B cell (primary cell): ENCODE data around the gene RALB. TPM values are rescaled to one million over a fixed set of nuclear protein-coding genes. Genes with fewer than 3 reads are reported as not detected.
A peak's percentile ranks its signal among the peaks of the same experiment; 100 is the strongest.

Experiments
- ATAC-seq: fragments of 200-7000 bp; cut with Tn5 transposase; one replicate; pipeline ENCODE4 v1.10.0; 2021; ENCODE audit warnings: low read depth, mild to moderate bottlenecking, moderate number of reproducible peaks, moderate library complexity
- CTCF ChIA-PET: fragments of 350-600 bp; sonication (Branson Sonifier 250); formaldehyde crosslinking; loops from one replicate; lab custom pipeline; 2021; ENCODE audit warnings: antibody characterized with exemption, inconsistent platforms; lab: Charles Lee
- POLR2A ChIA-PET: fragments of 350-600 bp; sonication (Branson Sonifier 250); formaldehyde crosslinking; loops from one replicate; lab custom pipeline; 2021; ENCODE audit warnings: antibody characterized with exemption; lab: Charles Lee
- DNase-seq: peaks from one replicate; pipeline ENCODE4 v3.0.0; 2013
- H2AFZ ChIP-seq: 2 replicates; pipeline ENCODE4 v1.6.1; 2012; ENCODE audit warnings: mild to moderate bottlenecking, low read depth, low read length; ENCODE audit not compliant: insufficient read depth, poor library complexity, severe bottlenecking
- H3K27ac ChIP-seq, 2 donors: 1 replicate in 1 of 2; 2 replicates in 1 of 2; pipeline ENCODE4 v1.5.1; 2012 to 2013; ENCODE audit warnings: low read length in 2 of 2, mild to moderate bottlenecking in 2 of 2, moderate library complexity in 1 of 2
- H3K27me3 ChIP-seq, 4 experiments: fragments of 200-600 bp in 1 of 4; sonication (generic) in 1 of 4; replicated peaks in 1 of 4; 1 replicate in 2 of 4; 2 replicates in 2 of 4; pipeline versions ENCODE4 v1.6.1 to v1.7.0; 2013 to 2016; ENCODE audit warnings: low read length in 3 of 4, mild to moderate bottlenecking in 2 of 4, mixed read lengths in 1 of 4, moderate library complexity in 1 of 4; ENCODE audit not compliant: insufficient read depth in 4 of 4, control insufficient read depth in 3 of 4; ENCODE audit errors: control extremely low read depth in 1 of 4
- H3K36me3 ChIP-seq, 2 experiments: replicated peaks in 1 of 2; 1 replicate in 1 of 2; 2 replicates in 1 of 2; pipeline versions ENCODE4 v1.6.1 to v1.7.1; 2013; ENCODE audit warnings: low read length in 1 of 2; ENCODE audit not compliant: insufficient read depth in 2 of 2, control insufficient read depth in 1 of 2; ENCODE audit errors: control extremely low read depth in 1 of 2, extremely low read depth in 1 of 2
- H3K4me1 ChIP-seq, 2 donors: fragments of 200-600 bp in 1 of 2; sonication (generic) in 1 of 2; 1 replicate in 1 of 2; 2 replicates in 1 of 2; pipeline versions ENCODE4 v1.5.1 to v1.6.1; 2013 to 2017; ENCODE audit warnings: low read length in 2 of 2; ENCODE audit not compliant: control insufficient read depth in 2 of 2, insufficient read depth in 2 of 2
- H3K4me2 ChIP-seq: replicated peaks from 2 replicates; pipeline ENCODE3; 2012; ENCODE audit warnings: mild to moderate bottlenecking, low read depth, low read length; ENCODE audit not compliant: poor library complexity, severe bottlenecking
- H3K4me3 ChIP-seq, 5 experiments: fragments of 200-600 bp in 1 of 5; sonication (generic) in 1 of 5; 1 replicate in 3 of 5; 2 replicates in 2 of 5; pipeline versions ENCODE4 v1.5.1 to v1.7.0; 2011 to 2016; ENCODE audit warnings: low read length in 4 of 5, mild to moderate bottlenecking in 4 of 5, low read depth in 2 of 5, control low read depth in 1 of 5, moderate library complexity in 1 of 5; ENCODE audit not compliant: insufficient read depth in 1 of 5; ENCODE audit errors: control extremely low read depth in 1 of 5, extremely low read depth in 1 of 5
- H3K79me2 ChIP-seq: fragments of 200-600 bp; sonication (generic); one replicate; pipeline ENCODE4 v1.6.0; 2016; ENCODE audit warnings: low read length; ENCODE audit not compliant: control insufficient read depth, insufficient read depth
- H3K9ac ChIP-seq: fragments of 200-600 bp; sonication (generic); 2 replicates; pipeline ENCODE4 v1.6.1; 2017; ENCODE audit warnings: mild to moderate bottlenecking, low read length, moderate library complexity
- H3K9me3 ChIP-seq, 3 donors: one replicate each; pipeline versions ENCODE4 v1.6.1 to v1.7.1; 2013; ENCODE audit warnings: low read length in 2 of 3; ENCODE audit not compliant: control insufficient read depth in 2 of 3, insufficient read depth in 1 of 3; ENCODE audit errors: control extremely low read depth in 1 of 3
- H4K20me1 ChIP-seq: 2 replicates; pipeline ENCODE4 v1.6.0; 2012; ENCODE audit warnings: mild to moderate bottlenecking, low read length; ENCODE audit not compliant: insufficient read depth, control insufficient read depth, poor library complexity, severe bottlenecking
- H3K27ac Mint-ChIP-seq: one replicate; pipeline ENCODE4 v1.8.0; 2021; ENCODE audit warnings: mixed read lengths
- H3K27me3 Mint-ChIP-seq: one replicate; pipeline ENCODE4 v1.8.0; 2021; ENCODE audit warnings: mixed read lengths
- H3K4me1 Mint-ChIP-seq: one replicate; pipeline ENCODE4 v1.8.0; 2021; ENCODE audit warnings: mixed read lengths
- H3K4me3 Mint-ChIP-seq: one replicate; pipeline ENCODE4 v1.8.0; 2021; ENCODE audit warnings: mixed read lengths
- H3K9me3 Mint-ChIP-seq: one replicate; pipeline ENCODE4 v1.8.0; 2022; ENCODE audit warnings: mixed read lengths; ENCODE audit not compliant: insufficient read depth
- EZH2 ChIP-seq: IDR thresholded peaks from 2 replicates; pipeline ENCODE4 v1.6.1; 2012; ENCODE audit warnings: borderline replicate concordance, low read depth, mild to moderate bottlenecking, moderate library complexity, low read length; ENCODE audit not compliant: insufficient read depth, poor library complexity, severe bottlenecking
- WGBS: methylation state at CpG from one replicate; pipeline ENCODE4 v1.1.5; 2013; ENCODE audit warnings: missing lambda C conversion rate; ENCODE audit not compliant: insufficient coverage; 5-methylcytosine and 5-hydroxymethylcytosine counted together
- intact Hi-C: fragments of 100-400 bp; cut with micrococcal nuclease; formaldehyde crosslinking; loops from one replicate; pipeline ENCODE4 v1.10.0; 2022
- polyA plus RNA-seq: library from polyadenylated mRNA; depleted of rRNA; stranded (reverse); fragments of >200 nt; gene quantifications from 2 replicates; pipeline ENCODE4 v1.2.3, GENCODE V29; 2012
- total RNA-seq, 2 donors: library from RNA; stranded (reverse); fragments of 120-200 nt in 1 of 2; gene quantifications; 1 replicate in 1 of 2; 2 replicates in 1 of 2; pipeline versions ENCODE4 v1.2.3 to v1.2.4, GENCODE V29; 2013 to 2022
- TF ChIP-seq, protein P1 (sequence below): fragments of 200-600 bp; IDR thresholded peaks from one replicate; pipeline ENCODE4 v1.8.0; 2022; ENCODE audit warnings: antibody characterized with exemption, mild to moderate bottlenecking

Gene RALB
- total and polyA plus RNA-seq, 2 donors (not counting 1 experiment from before 2014, with no cell fraction given): 19.3 to 35.9 TPM

DNA sequence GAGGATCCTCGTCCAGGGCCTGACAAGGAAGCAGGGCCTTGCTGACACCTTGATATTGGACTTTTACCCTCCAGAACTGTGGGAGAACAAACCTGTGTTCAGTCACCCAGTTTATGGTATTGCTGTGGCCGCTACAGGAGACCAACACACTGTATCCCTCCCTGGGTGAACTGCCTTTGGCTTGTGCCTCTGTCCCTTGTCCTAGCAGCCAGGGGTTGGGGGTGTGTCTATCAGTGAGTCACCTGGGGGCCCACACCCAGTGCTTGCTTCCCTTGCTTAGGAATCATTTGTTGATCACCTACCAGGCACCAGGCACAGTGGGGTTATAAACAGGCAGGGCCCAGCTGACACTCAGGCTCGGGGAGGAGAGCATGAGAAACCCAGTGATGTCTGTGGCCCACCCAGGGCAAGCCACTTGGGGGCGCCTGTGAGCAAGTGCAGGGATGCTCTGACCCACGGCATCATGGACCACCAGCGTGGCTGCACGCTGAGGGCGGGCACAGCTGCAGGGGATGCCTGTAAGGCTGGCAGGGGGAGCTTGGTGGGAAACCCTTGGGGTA, 46.5 kb upstream of the RALB start:
- H3K4me1 Mint-ChIP-seq: peaks cover 5% of the 10 kb centered on the region
- no peaks in the 10 kb centered on the region for H3K9me3 Mint-ChIP-seq
- POLR2A ChIA-PET: no interaction called here
- H3K36me3 ChIP-seq: no peaks in the 10 kb centered on the region
- H3K4me1 ChIP-seq: peaks cover 4 to 7% of the 10 kb centered on the region in 2 donors
- WGBS: 81% methylated on average over 8 of the region's 8 CpGs
- intact Hi-C loops: loop anchor here (1.0 kb wide), 1 partner anchor 107 kb away; no protein-coding TSS in a partner anchor
- H3K27ac ChIP-seq: no peak overlapping the region
- H3K27me3 Mint-ChIP-seq: no peaks in the 10 kb centered on the region
- H3K27me3 ChIP-seq: no peaks in the 10 kb centered on the region
- TF ChIP-seq, protein P1, sequence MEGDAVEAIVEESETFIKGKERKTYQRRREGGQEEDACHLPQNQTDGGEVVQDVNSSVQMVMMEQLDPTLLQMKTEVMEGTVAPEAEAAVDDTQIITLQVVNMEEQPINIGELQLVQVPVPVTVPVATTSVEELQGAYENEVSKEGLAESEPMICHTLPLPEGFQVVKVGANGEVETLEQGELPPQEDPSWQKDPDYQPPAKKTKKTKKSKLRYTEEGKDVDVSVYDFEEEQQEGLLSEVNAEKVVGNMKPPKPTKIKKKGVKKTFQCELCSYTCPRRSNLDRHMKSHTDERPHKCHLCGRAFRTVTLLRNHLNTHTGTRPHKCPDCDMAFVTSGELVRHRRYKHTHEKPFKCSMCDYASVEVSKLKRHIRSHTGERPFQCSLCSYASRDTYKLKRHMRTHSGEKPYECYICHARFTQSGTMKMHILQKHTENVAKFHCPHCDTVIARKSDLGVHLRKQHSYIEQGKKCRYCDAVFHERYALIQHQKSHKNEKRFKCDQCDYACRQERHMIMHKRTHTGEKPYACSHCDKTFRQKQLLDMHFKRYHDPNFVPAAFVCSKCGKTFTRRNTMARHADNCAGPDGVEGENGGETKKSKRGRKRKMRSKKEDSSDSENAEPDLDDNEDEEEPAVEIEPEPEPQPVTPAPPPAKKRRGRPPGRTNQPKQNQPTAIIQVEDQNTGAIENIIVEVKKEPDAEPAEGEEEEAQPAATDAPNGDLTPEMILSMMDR: no peak
- no peak for TF ChIP-seq EZH2
- H3K4me3 Mint-ChIP-seq: no peak overlapping the region
- H4K20me1 ChIP-seq: no peaks in the 10 kb centered on the region
- peak; percentile 26 for DNase-seq
- peaks cover 0 to 3% (median 0%) of the 10 kb centered on the region in 3 donors for H3K9me3 ChIP-seq
- no peaks in the 10 kb centered on the region for H3K79me2 ChIP-seq
- no peak overlapping the region for H2AFZ ChIP-seq
- H3K4me2 ChIP-seq: no peak overlapping the region
- H3K27ac Mint-ChIP-seq: no peak overlapping the region
- no peak for ATAC-seq
- no peak overlapping the region for H3K9ac ChIP-seq
- CTCF ChIA-PET: interaction anchor here (1.2 to 2.6 kb wide), 4 partner anchors 29 to 107 kb away, joined by 4 to 16 read pairs (median 4); no protein-coding TSS in a partner anchor
- no peak overlapping the region for H3K4me3 ChIP-seq
